HG02763 (cell line): ENCODE results near the gene CERS2.

ENCODE experiments used
- ATAC-seq: cut with Tn5 transposase; IDR thresholded peaks from one replicate; pipeline ENCODE4 v1.9.1; 2021; ENCODE audit warnings: mild to moderate bottlenecking, moderate library complexity; ENCODE audit not compliant: unreplicated experiment

Gene CERS2

GRCh38 chr1:150974580-150975478 is at the start of gene CERS2:
Gene CERS2 (minus strand): TSS chr1:150974835. CDS start chr1:150969090, 5,745 bp downstream.
- ATAC-seq = peak; percentile 43

GRCh38 chr1:151013518-151013917 is 38.9 kb upstream of the CERS2 start:
- no peak for ATAC-seq

- no peak for ATAC-seq
These were observed 38.2 kb upstream of the CERS2 start for GRCh38 chr1:151012684-151013471.

GRCh38 chr1:151011154-151011850 is 36.7 kb upstream of the CERS2 start:
- ATAC-seq = no peak

GRCh38 chr1:151010346-151010726 is 35.7 kb upstream of the CERS2 start:
- no peak for ATAC-seq

- ATAC-seq = no peak
These were observed 35.2 kb upstream of the CERS2 start for GRCh38 chr1:151009674-151010345.

- ATAC-seq = no peak
These were observed 34.6 kb upstream of the CERS2 start for GRCh38 chr1:151009206-151009587.

GRCh38 chr1:151008244-151009205 is 33.9 kb upstream of the CERS2 start, which contains the start of gene PRUNE1:
Gene PRUNE1 (plus strand): TSS chr1:151008449. CDS start chr1:151008633, 184 bp downstream.
- ATAC-seq = peak; percentile 84

GRCh38 chr1:151007853-151008243 is 33.2 kb upstream of the CERS2 start:
- no peak for ATAC-seq

GRCh38 chr1:151006327-151007052 is 31.9 kb upstream of the CERS2 start, which contains the start of gene MINDY1:
Gene MINDY1 (minus strand): TSS chr1:151006902. CDS start chr1:151002617, 4,285 bp downstream.
- no peak for ATAC-seq

- ATAC-seq = no peak
These were observed 31.2 kb upstream of the CERS2 start for GRCh38 chr1:151005729-151006319.

GRCh38 chr1:151003180-151003579 is 28.5 kb upstream of the CERS2 start:
- no peak for ATAC-seq

GRCh38 chr1:151002611-151003010 is 28.0 kb upstream of the CERS2 start:
- ATAC-seq = no peak

GRCh38 chr1:151002051-151002450 is 27.4 kb upstream of the CERS2 start:
- no peak for ATAC-seq

GRCh38 chr1:151001602-151002001 is 27.0 kb upstream of the CERS2 start:
- ATAC-seq = no peak

GRCh38 chr1:151000408-151000807 is 25.8 kb upstream of the CERS2 start:
- ATAC-seq = no peak

- ATAC-seq = no peak
These were observed 25.3 kb upstream of the CERS2 start for GRCh38 chr1:150999926-151000325.

GRCh38 chr1:150999051-150999674 is 24.5 kb upstream of the CERS2 start:
- ATAC-seq = no peak
